PFSK-1 (cell line): ENCODE data around the gene ADGRG3.

Source experiments
- FOXP2 ChIP-seq: optimal IDR thresholded peaks from 2 replicates; pipeline ENCODE3; 2011; ENCODE audit warnings: borderline replicate concordance, control low read depth, inconsistent platforms; ENCODE audit not compliant: insufficient read depth; ENCODE audit errors: extremely low read length, extremely low read depth
- POLR2AphosphoS5 ChIP-seq: IDR thresholded peaks from 2 replicates; pipeline ENCODE4 v1.6.1; 2012; ENCODE audit warnings: low read depth, mild to moderate bottlenecking, control low read depth, low read length, moderate library complexity
- REST ChIP-seq, 2 experiments: IDR thresholded peaks; 2 replicates each; pipeline versions ENCODE4 v1.6.1 to v1.8.0; 2011 to 2012; ENCODE audit warnings: low read depth in 2 of 2, low read length in 2 of 2, control low read depth in 1 of 2, inconsistent platforms in 1 of 2, mild to moderate bottlenecking in 1 of 2, moderate library complexity in 1 of 2; ENCODE audit not compliant: insufficient read depth in 1 of 2
- SIN3A ChIP-seq: IDR thresholded peaks from 2 replicates; pipeline ENCODE4 v1.6.1; 2012; ENCODE audit warnings: mild to moderate bottlenecking, low read length, moderate library complexity, borderline replicate concordance; ENCODE audit not compliant: insufficient read depth
- TAF1 ChIP-seq: IDR thresholded peaks from 2 replicates; pipeline ENCODE4 v1.6.1; 2012; ENCODE audit warnings: low read length, control low read depth, borderline replicate concordance; ENCODE audit not compliant: insufficient read depth

The ADGRG3 gene

GRCh38 chr16:57645169-57645568 lies 22.9 kb upstream of the ADGRG3 start:
- TF ChIP-seq POLR2AphosphoS5 (no peak), FOXP2 (no peak), TAF1 (no peak), SIN3A (no peak), REST (IDR thresholded peaks at IDR 0.05; ENCODE audit: insufficient read depth in 1 of 2, low read depth in 2 of 2, low read length in 2 of 2) (no peak)

- TF ChIP-seq POLR2AphosphoS5 = no peak
Measured at GRCh38 chr16:57645691-57646387, 22.3 kb upstream of the ADGRG3 start.

GRCh38 chr16:57646388-57647039 lies 21.6 kb upstream of the ADGRG3 start:
- TF ChIP-seq SIN3A (no peak), POLR2AphosphoS5 (no peak), FOXP2 (no peak), TAF1 (no peak), REST (IDR thresholded peaks at IDR 0.05; ENCODE audit: insufficient read depth in 1 of 2, low read depth in 2 of 2, low read length in 2 of 2) (no peak)

- TF ChIP-seq REST (IDR thresholded peaks at IDR 0.05; ENCODE audit: insufficient read depth in 1 of 2, low read depth in 2 of 2, low read length in 2 of 2) (no peak), POLR2AphosphoS5 (no peak), FOXP2 (no peak), SIN3A (no peak), TAF1 (no peak)
Measured at GRCh38 chr16:57647136-57647875, 20.8 kb upstream of the ADGRG3 start.

- TF ChIP-seq TAF1 (no peak), POLR2AphosphoS5 (no peak), FOXP2 (no peak), SIN3A (no peak), REST (IDR thresholded peaks at IDR 0.05; ENCODE audit: insufficient read depth in 1 of 2, low read depth in 2 of 2, low read length in 2 of 2) (no peak)
Measured at GRCh38 chr16:57648125-57648524, 20.0 kb upstream of the ADGRG3 start.
